ENCODE results near the gene SMARCAL1. TPM values are rescaled to one million over a fixed set of nuclear protein-coding genes. Genes with fewer than 3 reads are reported as not detected.

SMARCAL1 gene
- total RNA-seq, 1 donor from 2014 or later, result 10.5 TPM

- intact Hi-C loops (cut with DNase I), result no loop called here
- DNase-seq (ENCODE audit: missing footprints) (no peak), ATAC-seq (no peak)
Measured at GRCh38 chr2:216463148-216463547, 50.9 kb downstream of the SMARCAL1 start.

- ATAC-seq, result peak; percentile 85
- no peak for DNase-seq (ENCODE audit: missing footprints)
- intact Hi-C loops (cut with DNase I), result no loop called here
Measured at GRCh38 chr2:216464104-216464720, 51.9 kb downstream of the SMARCAL1 start.

GRCh38 chr2:216465579-216466195 lies 53.4 kb downstream of the SMARCAL1 start:
- ATAC-seq (no peak), DNase-seq (ENCODE audit: missing footprints) (no peak)
- intact Hi-C loops (cut with DNase I), result loop anchor here (5.0 kb wide), 1 partner anchor 48 kb away; no protein-coding TSS in a partner anchor

GRCh38 chr2:216467845-216468244 lies 55.6 kb downstream of the SMARCAL1 start:
- DNase-seq (ENCODE audit: missing footprints), result no peak
- no peak for ATAC-seq
- intact Hi-C loops (cut with DNase I), result loop anchor here (5.0 kb wide), 1 partner anchor 51 kb away; no protein-coding TSS in a partner anchor

- intact Hi-C loops (cut with DNase I), result loop anchor here (5.0 kb wide), 1 partner anchor 52 kb away; no protein-coding TSS in a partner anchor
- no peak for ATAC-seq
Measured at GRCh38 chr2:216469661-216470060, 57.4 kb downstream of the SMARCAL1 start.

GRCh38 chr2:216473187-216473586 lies 60.9 kb downstream of the SMARCAL1 start:
- intact Hi-C loops (cut with DNase I), result no loop called here
- DNase-seq (ENCODE audit: missing footprints) (no peak), ATAC-seq (no peak)

More at GRCh38 chr2:216469661-216470060, 57.4 kb downstream of the SMARCAL1 start:
- no peak for DNase-seq (ENCODE audit: missing footprints)

- intact Hi-C loops (cut with DNase I), result no loop called here
- DNase-seq (ENCODE audit: missing footprints) (no peak), ATAC-seq (no peak)
Measured at GRCh38 chr2:216474925-216475670, 62.8 kb downstream of the SMARCAL1 start.

- ATAC-seq, result no peak
- intact Hi-C loops (cut with DNase I), result no loop called here
- no peak for DNase-seq (ENCODE audit: missing footprints)
Measured at GRCh38 chr2:216475767-216476166, 63.5 kb downstream of the SMARCAL1 start.

GRCh38 chr2:216477283-216478035 lies 65.2 kb downstream of the SMARCAL1 start:
- intact Hi-C loops (cut with DNase I), result no loop called here
- DNase-seq (ENCODE audit: missing footprints), result no peak
- no peak for ATAC-seq

- DNase-seq (ENCODE audit: missing footprints), result no peak
- intact Hi-C loops (cut with DNase I), result no loop called here
- ATAC-seq, result no peak
Measured at GRCh38 chr2:216478151-216478550, 65.9 kb downstream of the SMARCAL1 start.

GRCh38 chr2:216478791-216479190 lies 66.5 kb downstream of the SMARCAL1 start:
- no peak for ATAC-seq
- intact Hi-C loops (cut with DNase I), result no loop called here
- DNase-seq (ENCODE audit: missing footprints), result no peak

GRCh38 chr2:216480221-216480620 lies 67.9 kb downstream of the SMARCAL1 start:
- intact Hi-C loops (cut with DNase I), result no loop called here
- ATAC-seq, result no peak
- no peak for DNase-seq (ENCODE audit: missing footprints)

- intact Hi-C loops (cut with DNase I), result no loop called here
- DNase-seq (ENCODE audit: missing footprints) (no peak), ATAC-seq (no peak)
Measured at GRCh38 chr2:216482640-216483039, 70.4 kb downstream of the SMARCAL1 start.

GRCh38 chr2:216485237-216485636 lies 73.0 kb downstream of the SMARCAL1 start:
- intact Hi-C loops (cut with DNase I), result no loop called here
- DNase-seq (ENCODE audit: missing footprints) (no peak), ATAC-seq (no peak)

GRCh38 chr2:216485745-216486144 lies 73.5 kb downstream of the SMARCAL1 start:
- intact Hi-C loops (cut with DNase I), result no loop called here
- no peak for DNase-seq (ENCODE audit: missing footprints)
- peak; percentile 52 for ATAC-seq

- no peak for DNase-seq (ENCODE audit: missing footprints)
- intact Hi-C loops (cut with DNase I), result no loop called here
- no peak for ATAC-seq
Measured at GRCh38 chr2:216486271-216486670, 74.0 kb downstream of the SMARCAL1 start.

GRCh38 chr2:216486708-216487107 lies 74.4 kb downstream of the SMARCAL1 start:
- intact Hi-C loops (cut with DNase I), result no loop called here
- DNase-seq (ENCODE audit: missing footprints) (no peak), ATAC-seq (peak; percentile 65)

- no peak for ATAC-seq
- DNase-seq (ENCODE audit: missing footprints), result no peak
- intact Hi-C loops (cut with DNase I), result no loop called here
Measured at GRCh38 chr2:216490061-216490460, 77.8 kb downstream of the SMARCAL1 start.
